ENCODE measurements around the gene JUP.

The JUP gene

DNA sequence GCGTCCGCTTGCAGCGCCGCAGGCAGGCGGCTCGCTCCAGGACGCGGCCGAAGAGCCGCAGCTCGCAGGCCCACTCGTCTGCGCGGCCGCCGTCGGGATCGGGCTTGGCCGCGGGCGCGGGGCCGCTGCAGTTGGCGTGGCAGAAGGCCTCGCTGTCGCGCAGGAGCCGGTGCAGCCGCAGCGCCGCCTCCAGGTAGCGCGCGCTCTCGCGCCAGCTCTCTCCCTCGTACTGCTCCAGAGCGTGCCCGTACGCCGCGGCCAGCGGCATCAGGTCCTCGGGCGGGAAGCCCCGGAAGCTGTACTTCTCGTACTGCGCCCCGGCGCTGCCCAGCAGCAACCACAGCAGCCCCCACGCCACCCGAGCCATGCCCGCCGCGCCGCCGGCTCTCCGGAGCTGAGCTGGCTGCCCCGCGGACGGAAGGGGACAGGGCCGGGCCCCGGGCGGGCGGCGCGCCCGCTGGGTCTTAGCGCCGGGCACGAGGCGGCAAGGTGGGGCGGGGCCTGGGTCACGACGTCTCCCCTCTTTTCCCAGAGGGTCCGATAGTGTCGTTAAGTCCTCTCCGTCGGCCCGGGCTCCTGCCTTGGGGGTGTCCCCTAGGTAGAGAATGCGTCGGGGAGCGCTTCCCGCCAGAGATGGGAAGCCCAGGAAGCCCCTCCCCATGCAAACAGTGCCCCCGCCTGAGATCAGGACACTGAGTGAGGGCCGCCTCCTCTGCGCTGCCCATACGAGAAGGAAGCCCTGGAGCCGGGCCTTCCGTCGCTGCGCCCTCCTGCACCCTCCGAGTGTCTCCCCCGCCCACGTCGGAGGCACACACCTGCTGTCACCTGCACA, 25.3 kb upstream of the JUP start, which contains the start of gene P3H4:
TSS of gene P3H4 (minus strand) at position 401 of the 832 bp plus-strand sequence. CDS start at position 367, 34 bp downstream.
- no peak for DNase-seq (ENCODE audit: low read depth, low spot score)
- H3K4me3 ChIP-seq (ENCODE audit: low read depth, low read length) = peak within 1 kb of the TSS; percentile 87
- TF ChIP-seq, protein P1, sequence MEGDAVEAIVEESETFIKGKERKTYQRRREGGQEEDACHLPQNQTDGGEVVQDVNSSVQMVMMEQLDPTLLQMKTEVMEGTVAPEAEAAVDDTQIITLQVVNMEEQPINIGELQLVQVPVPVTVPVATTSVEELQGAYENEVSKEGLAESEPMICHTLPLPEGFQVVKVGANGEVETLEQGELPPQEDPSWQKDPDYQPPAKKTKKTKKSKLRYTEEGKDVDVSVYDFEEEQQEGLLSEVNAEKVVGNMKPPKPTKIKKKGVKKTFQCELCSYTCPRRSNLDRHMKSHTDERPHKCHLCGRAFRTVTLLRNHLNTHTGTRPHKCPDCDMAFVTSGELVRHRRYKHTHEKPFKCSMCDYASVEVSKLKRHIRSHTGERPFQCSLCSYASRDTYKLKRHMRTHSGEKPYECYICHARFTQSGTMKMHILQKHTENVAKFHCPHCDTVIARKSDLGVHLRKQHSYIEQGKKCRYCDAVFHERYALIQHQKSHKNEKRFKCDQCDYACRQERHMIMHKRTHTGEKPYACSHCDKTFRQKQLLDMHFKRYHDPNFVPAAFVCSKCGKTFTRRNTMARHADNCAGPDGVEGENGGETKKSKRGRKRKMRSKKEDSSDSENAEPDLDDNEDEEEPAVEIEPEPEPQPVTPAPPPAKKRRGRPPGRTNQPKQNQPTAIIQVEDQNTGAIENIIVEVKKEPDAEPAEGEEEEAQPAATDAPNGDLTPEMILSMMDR (IDR thresholded peaks at IDR 0.05; ENCODE audit: insufficient read depth, low read length, missing control alignments) = peak; percentile 78
- ChIA-PET POLR2A (interaction anchor here (0.6 to 2.2 kb wide), 11 partner anchors 11 to 1549 kb away, joined by 3 to 8 read pairs (median 4); partner anchors contain the start of genes ACLY, DNAJC7 and KLHL11), CTCF (interaction anchor here (0.8 to 6.1 kb wide), 20 partner anchors 9 to 122 kb away, joined by 3 to 105 read pairs (median 4); partner anchors contain the start of genes JUP and KLHL11)

DNA sequence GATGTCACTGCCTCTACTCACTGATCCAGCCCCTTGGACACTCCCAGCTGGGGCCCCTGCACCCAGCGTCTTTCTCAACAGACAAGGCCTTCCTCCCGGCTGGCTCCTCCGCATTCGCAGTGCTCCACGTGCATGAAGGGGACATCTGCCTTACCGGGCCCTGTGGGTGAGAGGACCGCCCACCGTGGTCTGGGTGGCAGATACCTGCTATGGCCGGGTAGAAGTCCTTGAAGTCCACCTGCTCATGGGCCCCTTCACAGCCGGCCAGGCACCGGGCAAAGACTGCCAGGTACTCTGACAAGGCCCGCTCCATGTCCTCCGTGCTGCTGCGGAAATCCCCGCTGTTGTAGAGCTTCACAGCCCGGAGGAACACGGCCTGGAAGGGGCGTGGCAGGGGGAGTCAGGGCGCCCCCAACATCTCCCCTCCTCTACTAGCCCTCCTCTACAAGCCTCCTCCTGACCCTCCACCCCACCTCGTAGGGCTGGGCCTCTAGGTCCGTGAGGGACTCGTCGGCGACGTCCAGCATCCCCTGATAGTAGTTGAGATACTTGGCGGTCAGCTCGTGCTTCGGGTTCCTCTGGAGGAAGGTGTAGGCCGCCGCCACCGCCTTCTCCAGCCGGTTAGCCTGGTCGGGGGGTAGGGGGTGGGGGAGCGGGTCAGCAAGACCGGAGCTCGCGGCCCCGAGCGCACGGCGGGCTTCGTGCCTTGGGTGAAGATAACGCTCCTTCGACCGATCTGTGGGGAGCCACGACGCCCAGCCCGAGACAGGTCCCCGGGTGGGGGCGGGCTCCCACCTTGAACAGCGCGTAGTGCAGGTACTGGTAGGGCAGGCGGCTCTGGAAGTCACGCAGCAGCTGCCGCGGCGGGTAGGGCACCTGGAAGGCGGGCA, 24.4 kb upstream of the JUP start:
- peak overlapping the region; percentile 87 for H3K4me3 ChIP-seq (ENCODE audit: low read depth, low read length)
- TF ChIP-seq, protein P1 (IDR thresholded peaks at IDR 0.05; ENCODE audit: insufficient read depth, low read length, missing control alignments) = no peak
- ChIA-PET CTCF (interaction anchor here (0.8 to 6.1 kb wide), 23 partner anchors 9 to 121 kb away, joined by 3 to 105 read pairs (median 4); partner anchors contain the start of genes JUP and KLHL11), POLR2A (interaction anchor here (0.6 to 2.2 kb wide), 8 partner anchors 10 to 1549 kb away, joined by 3 to 8 read pairs (median 4); partner anchors contain the start of genes ACLY and DNAJC7)
- no peak for DNase-seq (ENCODE audit: low read depth, low spot score)

DNA sequence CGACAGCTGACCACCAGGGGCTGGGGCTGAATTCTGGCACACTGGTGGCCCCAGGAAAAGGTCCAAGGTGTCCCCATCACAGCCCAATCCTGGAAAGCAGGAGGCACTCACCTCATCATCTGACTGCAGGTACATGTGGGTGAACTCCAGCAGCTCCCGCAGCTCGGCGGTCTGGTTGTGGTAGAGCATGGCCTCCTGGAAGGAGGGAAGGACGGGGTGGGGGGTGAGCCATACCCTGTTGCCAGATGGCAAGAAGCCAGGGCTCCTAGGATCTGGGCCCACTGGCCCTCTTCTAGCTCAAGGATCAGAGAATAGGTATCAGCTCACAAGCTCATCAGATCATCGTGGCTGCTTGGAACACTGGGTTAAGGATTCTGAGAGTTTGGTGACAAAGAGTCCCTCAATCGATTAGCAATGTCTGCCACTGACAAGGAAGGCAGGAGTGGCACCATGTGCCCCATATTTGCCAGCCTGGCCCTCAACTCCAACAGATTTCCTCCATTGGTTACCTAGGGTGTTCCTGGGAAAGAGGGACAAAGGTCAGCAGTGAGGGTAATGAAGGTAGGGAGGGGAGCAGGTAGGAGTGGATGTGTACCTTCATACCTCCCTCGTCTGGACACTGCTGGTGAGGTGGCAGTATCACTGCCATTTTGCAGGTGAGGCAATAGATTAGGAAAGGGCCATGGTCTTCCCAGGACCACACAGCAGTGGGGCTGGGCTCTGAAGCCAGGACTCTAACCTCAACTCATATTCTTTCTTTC, 20.4 kb upstream of the JUP start:
- H3K4me3 ChIP-seq (ENCODE audit: low read depth, low read length) = no peak overlapping the region
- no peak for DNase-seq (ENCODE audit: low read depth, low spot score)
- ChIA-PET CTCF (interaction anchor here (1.3 to 1.5 kb wide), 3 partner anchors 8 to 111 kb away, joined by 3 to 7 read pairs (median 5); no protein-coding TSS in a partner anchor), POLR2A (no interaction called here)
- TF ChIP-seq, protein P1 (IDR thresholded peaks at IDR 0.05; ENCODE audit: insufficient read depth, low read length, missing control alignments) = no peak

DNA sequence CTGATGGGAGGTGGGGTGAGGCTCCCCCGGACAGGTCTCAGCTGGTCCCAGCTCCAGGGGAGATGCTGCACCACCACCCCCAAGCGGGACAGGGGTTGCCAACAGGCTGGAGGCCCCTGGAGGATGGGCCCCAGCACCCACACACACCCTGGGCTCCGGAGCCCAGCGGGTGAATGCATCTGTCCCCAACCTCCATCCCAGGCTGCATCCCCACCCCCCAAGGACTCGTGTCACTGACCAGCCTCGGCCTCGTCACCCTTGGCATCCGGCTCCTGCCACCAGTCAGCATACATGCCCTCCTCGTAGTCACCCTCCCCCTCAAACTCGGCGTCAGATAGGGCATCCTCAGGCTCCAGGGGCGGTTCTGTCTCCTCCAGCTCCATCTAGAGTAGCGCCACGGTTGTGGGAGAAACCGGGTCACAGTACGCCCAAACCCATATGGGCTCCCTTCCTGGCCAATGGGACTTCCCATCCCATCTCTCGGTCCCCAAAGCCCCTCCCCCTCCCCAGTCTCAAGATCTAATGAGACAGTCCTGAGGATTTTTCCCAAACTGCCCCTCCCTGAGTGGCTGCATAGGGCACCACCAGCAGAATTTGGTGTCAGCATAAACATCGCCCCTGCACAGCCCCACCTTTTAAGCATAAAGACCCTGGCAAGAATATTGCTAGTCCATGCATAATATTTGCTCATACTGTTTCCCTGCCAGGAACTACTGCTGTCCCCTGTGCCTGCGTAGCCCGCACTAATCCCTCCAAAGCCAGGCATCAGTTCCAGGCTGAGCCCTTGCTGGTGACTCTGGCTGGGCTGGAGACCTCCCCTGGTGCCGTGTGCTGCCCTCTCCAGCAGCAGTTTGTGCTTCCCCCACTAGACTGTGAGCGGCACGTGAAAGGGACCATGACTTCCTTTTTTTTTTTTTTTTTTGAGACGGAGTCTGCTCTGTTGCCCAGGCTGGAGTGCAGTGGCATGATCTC, 16.8 kb upstream of the JUP start:
- H3K4me3 ChIP-seq (ENCODE audit: low read depth, low read length) = no peak overlapping the region
- TF ChIP-seq, protein P1 (IDR thresholded peaks at IDR 0.05; ENCODE audit: insufficient read depth, low read length, missing control alignments) = no peak
- ChIA-PET POLR2A (interaction anchor here (1.0 kb wide), 1 partner anchor 115 kb away, joined by 3 read pairs; the partner anchor contains the start of gene ACLY), CTCF (interaction anchor here (1.4 to 11.3 kb wide), 11 partner anchors 7 to 156 kb away, joined by 4 to 189 read pairs (median 21); partner anchors contain the start of genes FKBP10, HAP1 and P3H4)
- no peak for DNase-seq (ENCODE audit: low read depth, low spot score)

All from AG04449 (cell line).